Mesenchymal stem cell (in vitro differentiated cells and primary cell): ENCODE results near the gene CTNNA3.

ENCODE experiments used
- DNase-seq: peaks from one replicate; pipeline ENCODE4 v3.0.0-alpha.2; 2013
- H2AFZ ChIP-seq: one replicate; pipeline ENCODE4 v1.6.1; 2013; ENCODE audit warnings: low read depth, mild to moderate bottlenecking, control low read depth, inconsistent platforms, low read length, moderate library complexity
- H2AK5ac ChIP-seq: 2 replicates; pipeline ENCODE4 v1.6.1; 2013; ENCODE audit warnings: low read length, moderate library complexity, mild to moderate bottlenecking, inconsistent platforms; ENCODE audit not compliant: severe bottlenecking
- H2BK120ac ChIP-seq: one replicate; pipeline ENCODE4 v1.6.1; 2013; ENCODE audit warnings: low read depth, mild to moderate bottlenecking, inconsistent platforms, low read length, moderate library complexity
- H2BK12ac ChIP-seq, 2 experiments: one replicate each; pipeline ENCODE4 v1.6.1; 2013; ENCODE audit warnings: inconsistent platforms in 2 of 2, low read length in 2 of 2, mild to moderate bottlenecking in 2 of 2, moderate library complexity in 2 of 2, control low read depth in 1 of 2
- H2BK15ac ChIP-seq: one replicate; pipeline ENCODE4 v1.6.1; 2013; ENCODE audit warnings: mild to moderate bottlenecking, low read depth, inconsistent platforms; ENCODE audit not compliant: poor library complexity, severe bottlenecking
- H2BK5ac ChIP-seq: 2 replicates; pipeline ENCODE4 v1.6.1; 2013; ENCODE audit warnings: low read depth, mild to moderate bottlenecking, low read length, control low read depth, inconsistent platforms; ENCODE audit not compliant: poor library complexity, severe bottlenecking
- H3K14ac ChIP-seq, 2 experiments: one replicate each; pipeline ENCODE4 v1.6.1; 2013; ENCODE audit warnings: inconsistent platforms in 2 of 2, low read length in 2 of 2, control low read depth in 1 of 2, mild to moderate bottlenecking in 1 of 2, moderate library complexity in 1 of 2
- H3K18ac ChIP-seq, 2 experiments: one replicate each; pipeline ENCODE4 v1.6.1; 2013; ENCODE audit warnings: inconsistent platforms in 2 of 2, low read length in 2 of 2, control low read depth in 1 of 2, low read depth in 1 of 2, mild to moderate bottlenecking in 1 of 2
- H3K23ac ChIP-seq, 2 experiments: one replicate each; pipeline ENCODE4 v1.6.1; 2013; ENCODE audit warnings: inconsistent platforms in 2 of 2, low read length in 2 of 2, mild to moderate bottlenecking in 2 of 2, moderate library complexity in 2 of 2, control low read depth in 1 of 2
- H3K27ac ChIP-seq: 2 replicates; pipeline ENCODE4 v1.5.1; 2013; ENCODE audit warnings: mild to moderate bottlenecking, moderate library complexity, low read length, control low read depth, inconsistent platforms; ENCODE audit not compliant: poor library complexity, severe bottlenecking
- H3K27me3 ChIP-seq, 2 experiments: 2 replicates each; pipeline versions ENCODE4 v1.6.1 to v1.7.0; 2013; ENCODE audit warnings: low read length in 2 of 2, mild to moderate bottlenecking in 2 of 2, moderate library complexity in 2 of 2, control low read depth in 1 of 2, inconsistent platforms in 1 of 2; ENCODE audit not compliant: control insufficient read depth in 1 of 2, insufficient read depth in 1 of 2
- H3K36me3 ChIP-seq, 2 experiments: 2 replicates each; pipeline versions ENCODE4 v1.6.1 to v1.7.0; 2013; ENCODE audit warnings: low read length in 2 of 2, control low read depth in 1 of 2, inconsistent platforms in 1 of 2, low read depth in 1 of 2, mild to moderate bottlenecking in 1 of 2; ENCODE audit not compliant: insufficient read depth in 2 of 2, control insufficient read depth in 1 of 2
- H3K4ac ChIP-seq, 2 experiments: one replicate each; pipeline ENCODE4 v1.6.1; 2013; ENCODE audit warnings: inconsistent platforms in 2 of 2, low read length in 2 of 2, mild to moderate bottlenecking in 2 of 2, moderate library complexity in 2 of 2, control low read depth in 1 of 2, low read depth in 1 of 2
- H3K4me1 ChIP-seq: 2 replicates; pipeline ENCODE4 v1.6.1; 2013; ENCODE audit warnings: low read depth, low read length, control low read depth; ENCODE audit not compliant: control insufficient read depth, insufficient read depth
- H3K4me2 ChIP-seq: 2 replicates; pipeline ENCODE4 v1.6.1; 2013; ENCODE audit warnings: low read length, mild to moderate bottlenecking, inconsistent platforms; ENCODE audit not compliant: poor library complexity, severe bottlenecking
- H3K4me3 ChIP-seq, 2 experiments: 2 replicates each; pipeline versions ENCODE4 v1.5.1 to v1.7.0; 2013; ENCODE audit warnings: low read length in 2 of 2, mild to moderate bottlenecking in 2 of 2, control low read depth in 1 of 2, low read depth in 1 of 2; ENCODE audit not compliant: insufficient read depth in 1 of 2
- H3K79me1 ChIP-seq: replicated peaks from 2 replicates; pipeline ENCODE4 v1.6.1; 2013; ENCODE audit warnings: mild to moderate bottlenecking, control low read depth, low read length, inconsistent platforms; ENCODE audit not compliant: poor library complexity, severe bottlenecking
- H3K9ac ChIP-seq: 2 replicates; pipeline ENCODE4 v1.7.0; 2013; ENCODE audit warnings: mild to moderate bottlenecking, low read length, moderate library complexity
- H3K9me3 ChIP-seq: 2 replicates; pipeline ENCODE4 v1.7.0; 2013; ENCODE audit warnings: mild to moderate bottlenecking, low read length; ENCODE audit not compliant: control insufficient read depth
- H4K8ac ChIP-seq: one replicate; pipeline ENCODE4 v1.6.1; 2013; ENCODE audit warnings: inconsistent platforms, mild to moderate bottlenecking, low read length, moderate library complexity
- H4K91ac ChIP-seq: one replicate; pipeline ENCODE4 v1.6.1; 2013; ENCODE audit warnings: mild to moderate bottlenecking, low read length, inconsistent platforms
- WGBS: methylation state at CpG from one replicate; pipeline ENCODE4 v1.1.7; 2013; ENCODE audit warnings: mixed read lengths; 5-methylcytosine and 5-hydroxymethylcytosine counted together

CTNNA3 gene

GRCh38 chr10:65940105-65940504 is 1755.9 kb downstream of the CTNNA3 start:
- H2BK12ac ChIP-seq: no peak overlapping the region
- no peak overlapping the region for H2BK5ac ChIP-seq
- H3K23ac ChIP-seq: no peak overlapping the region

GRCh38 chr10:65931291-65932070 is 1764.5 kb downstream of the CTNNA3 start:
- 75% methylated on average over 3 of the region's 5 CpGs for WGBS
- no peak overlapping the region for H3K18ac ChIP-seq
- no peaks in the 10 kb centered on the region for H3K9me3 ChIP-seq
- H2BK15ac ChIP-seq: no peak overlapping the region
- DNase-seq: no peak
- H3K4ac ChIP-seq: no peak overlapping the region
- no peaks in the 10 kb centered on the region for H3K27me3 ChIP-seq
- no peaks in the 10 kb centered on the region for H3K79me1 ChIP-seq
- H3K36me3 ChIP-seq: no peaks in the 10 kb centered on the region
- H4K8ac ChIP-seq: no peak overlapping the region
- no peak overlapping the region for H3K14ac ChIP-seq
- no peak overlapping the region for H3K27ac ChIP-seq
- H4K91ac ChIP-seq: no peak overlapping the region
- no peak overlapping the region for H2BK120ac ChIP-seq
- no peak overlapping the region for H2AFZ ChIP-seq
- H3K9ac ChIP-seq: no peak overlapping the region
- H3K4me3 ChIP-seq: no peak overlapping the region
- no peak overlapping the region for H2AK5ac ChIP-seq
- H3K4me2 ChIP-seq: no peak overlapping the region
- no peaks in the 10 kb centered on the region for H3K4me1 ChIP-seq
- H3K23ac ChIP-seq: no peak overlapping the region
- H2BK5ac ChIP-seq: no peak overlapping the region
- no peak overlapping the region for H2BK12ac ChIP-seq

More at GRCh38 chr10:65940105-65940504, 1755.9 kb downstream of the CTNNA3 start:
- Histone ChIP-seq H3K9me3 (no peaks in the 10 kb centered on the region), H3K9ac (no peak overlapping the region), H2AFZ (no peak overlapping the region), H2BK15ac (no peak overlapping the region), H3K4me2 (no peak overlapping the region), H3K4ac (no peak overlapping the region), H3K79me1 (no peaks in the 10 kb centered on the region), H3K14ac (no peak overlapping the region), H3K27me3 (no peaks in the 10 kb centered on the region), H3K27ac (no peak overlapping the region), H3K18ac (no peak overlapping the region), H3K36me3 (no peaks in the 10 kb centered on the region), H3K4me3 (no peak overlapping the region), H3K4me1 (no peaks in the 10 kb centered on the region), H4K8ac (no peak overlapping the region), H4K91ac (no peak overlapping the region), H2BK120ac (no peak overlapping the region), H2AK5ac (no peak overlapping the region)
- DNase-seq: no peak

GRCh38 chr10:65911151-65911835 is 1784.7 kb downstream of the CTNNA3 start:
- Histone ChIP-seq H2BK120ac (no peak overlapping the region), H3K9me3 (no peaks in the 10 kb centered on the region), H3K4ac (no peak overlapping the region), H2AFZ (no peak overlapping the region), H3K18ac (no peak overlapping the region), H3K27ac (no peak overlapping the region), H2AK5ac (no peak overlapping the region), H4K8ac (no peak overlapping the region), H2BK15ac (no peak overlapping the region), H3K36me3 (no peaks in the 10 kb centered on the region), H3K4me1 (no peaks in the 10 kb centered on the region), H3K9ac (no peak overlapping the region), H3K4me2 (no peak overlapping the region), H4K91ac (no peak overlapping the region), H3K79me1 (no peaks in the 10 kb centered on the region), H2BK12ac (no peak overlapping the region), H3K23ac (no peak overlapping the region), H3K4me3 (no peak overlapping the region), H2BK5ac (no peak overlapping the region), H3K14ac (no peak overlapping the region), H3K27me3 (no peaks in the 10 kb centered on the region)
- WGBS: 55% methylated on average over 1 of the region's 1 CpG
- DNase-seq: no peak

- Histone ChIP-seq H2BK5ac (no peak overlapping the region), H2AFZ (no peak overlapping the region), H4K8ac (no peak overlapping the region), H2BK15ac (no peak overlapping the region), H3K27ac (no peak overlapping the region), H3K9me3 (no peaks in the 10 kb centered on the region), H3K4me1 (no peaks in the 10 kb centered on the region), H3K4me3 (no peak overlapping the region), H3K4me2 (no peak overlapping the region), H2BK12ac (no peak overlapping the region), H3K23ac (no peak overlapping the region), H2BK120ac (no peak overlapping the region), H2AK5ac (no peak overlapping the region), H3K14ac (no peak overlapping the region), H3K36me3 (no peaks in the 10 kb centered on the region), H3K9ac (no peak overlapping the region), H3K4ac (no peak overlapping the region), H4K91ac (no peak overlapping the region), H3K27me3 (no peaks in the 10 kb centered on the region), H3K18ac (no peak overlapping the region), H3K79me1 (no peaks in the 10 kb centered on the region)
- 91% methylated on average over 2 of the region's 4 CpGs for WGBS
- DNase-seq: no peak
Measured at GRCh38 chr10:65910209-65910608, 1785.8 kb downstream of the CTNNA3 start.
